ENCODE results near the gene NKAIN2. TPM values are rescaled to one million over a fixed set of nuclear protein-coding genes. Genes with fewer than 3 reads are reported as not detected.

Gene NKAIN2
- total and polyA plus RNA-seq, 8 donors = 9.5 to 23.4 (median 18.9) TPM; not detected in 2

DNA sequence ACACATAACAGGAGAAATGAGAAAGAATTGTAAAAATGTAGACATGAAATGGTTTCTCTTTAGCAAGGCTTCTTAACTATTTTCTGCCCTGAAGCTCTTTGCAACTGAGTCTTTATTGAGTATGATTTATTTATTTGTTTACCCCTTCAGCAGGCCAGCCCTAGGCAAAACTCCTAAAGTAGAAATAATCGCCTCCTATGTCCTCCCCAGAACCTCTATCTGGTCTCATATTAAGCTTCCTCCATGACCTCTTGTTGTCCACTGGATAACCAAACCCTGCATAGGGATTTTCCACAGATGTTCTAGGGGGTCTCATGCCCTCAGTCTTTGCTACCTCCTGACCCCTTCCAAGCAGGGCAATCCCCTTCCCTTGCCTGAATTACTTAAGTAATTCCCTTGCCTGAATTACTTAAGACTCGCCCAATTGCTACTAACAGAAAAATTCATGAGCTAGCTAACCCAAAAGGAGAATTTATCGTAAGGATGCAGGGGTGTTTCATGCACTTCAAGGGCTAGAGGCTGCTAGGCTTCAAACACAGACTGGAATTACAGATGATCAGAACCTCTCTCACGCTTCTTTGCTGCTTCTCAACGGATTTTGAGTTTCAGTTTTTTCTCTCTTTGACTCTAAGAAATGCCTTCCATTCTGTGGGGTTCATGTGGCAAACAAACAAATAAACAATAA lies 732.6 kb downstream of the NKAIN2 start:
- H3K4me3 ChIP-seq = no peak overlapping the region
- H3K36me3 ChIP-seq = no peaks in the 10 kb centered on the region
- H3K27me3 ChIP-seq = no peaks in the 10 kb centered on the region
- H3K4me1 ChIP-seq = no peaks in the 10 kb centered on the region
- ATAC-seq (no peak), DNase-seq (no peak)
- no peak overlapping the region for H3K27ac ChIP-seq
- H3K9me3 ChIP-seq = no peaks in the 10 kb centered on the region
- intact Hi-C loops (cut with DNase I) = no loop called here
- TF ChIP-seq, protein P1, sequence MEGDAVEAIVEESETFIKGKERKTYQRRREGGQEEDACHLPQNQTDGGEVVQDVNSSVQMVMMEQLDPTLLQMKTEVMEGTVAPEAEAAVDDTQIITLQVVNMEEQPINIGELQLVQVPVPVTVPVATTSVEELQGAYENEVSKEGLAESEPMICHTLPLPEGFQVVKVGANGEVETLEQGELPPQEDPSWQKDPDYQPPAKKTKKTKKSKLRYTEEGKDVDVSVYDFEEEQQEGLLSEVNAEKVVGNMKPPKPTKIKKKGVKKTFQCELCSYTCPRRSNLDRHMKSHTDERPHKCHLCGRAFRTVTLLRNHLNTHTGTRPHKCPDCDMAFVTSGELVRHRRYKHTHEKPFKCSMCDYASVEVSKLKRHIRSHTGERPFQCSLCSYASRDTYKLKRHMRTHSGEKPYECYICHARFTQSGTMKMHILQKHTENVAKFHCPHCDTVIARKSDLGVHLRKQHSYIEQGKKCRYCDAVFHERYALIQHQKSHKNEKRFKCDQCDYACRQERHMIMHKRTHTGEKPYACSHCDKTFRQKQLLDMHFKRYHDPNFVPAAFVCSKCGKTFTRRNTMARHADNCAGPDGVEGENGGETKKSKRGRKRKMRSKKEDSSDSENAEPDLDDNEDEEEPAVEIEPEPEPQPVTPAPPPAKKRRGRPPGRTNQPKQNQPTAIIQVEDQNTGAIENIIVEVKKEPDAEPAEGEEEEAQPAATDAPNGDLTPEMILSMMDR (IDR thresholded peaks at IDR 0.05) = no peak

- H3K4me3 ChIP-seq = no peak overlapping the region
These were observed 733.2 kb downstream of the NKAIN2 start for GRCh38 chr6:124536842-124537191.

GRCh38 chr6:124539096-124539495 lies 735.4 kb downstream of the NKAIN2 start:
- intact Hi-C loops (cut with DNase I) = no loop called here
- TF ChIP-seq, protein P1 (IDR thresholded peaks at IDR 0.05) = no peak
- H3K27me3 ChIP-seq = no peaks in the 10 kb centered on the region
- H3K4me3 ChIP-seq = no peak overlapping the region
- no peaks in the 10 kb centered on the region for H3K36me3 ChIP-seq
- no peaks in the 10 kb centered on the region for H3K4me1 ChIP-seq
- DNase-seq = no peak
- no peak overlapping the region for H3K27ac ChIP-seq
- H3K9me3 ChIP-seq = no peaks in the 10 kb centered on the region
- ATAC-seq = no peak

More at GRCh38 chr6:124536842-124537191, 733.2 kb downstream of the NKAIN2 start:
- no peaks in the 10 kb centered on the region for H3K36me3 ChIP-seq
- no peaks in the 10 kb centered on the region for H3K4me1 ChIP-seq
- H3K27me3 ChIP-seq = no peaks in the 10 kb centered on the region
- ATAC-seq (no peak), DNase-seq (no peak)
- TF ChIP-seq, protein P1 (IDR thresholded peaks at IDR 0.05) = no peak
- no peaks in the 10 kb centered on the region for H3K9me3 ChIP-seq
- intact Hi-C loops (cut with DNase I) = no loop called here
- H3K27ac ChIP-seq = no peak overlapping the region

- ATAC-seq = no peak
- Histone ChIP-seq H3K27me3 (no peaks in the 10 kb centered on the region), H3K27ac (no peak overlapping the region), H3K9me3 (no peaks in the 10 kb centered on the region), H3K36me3 (no peaks in the 10 kb centered on the region), H3K4me3 (no peak overlapping the region), H3K4me1 (no peaks in the 10 kb centered on the region)
- no peak for DNase-seq
- TF ChIP-seq, protein P1 (IDR thresholded peaks at IDR 0.05) = no peak
- intact Hi-C loops (cut with DNase I) = no loop called here
These were observed 737.9 kb downstream of the NKAIN2 start for GRCh38 chr6:124541573-124541972.

DNA sequence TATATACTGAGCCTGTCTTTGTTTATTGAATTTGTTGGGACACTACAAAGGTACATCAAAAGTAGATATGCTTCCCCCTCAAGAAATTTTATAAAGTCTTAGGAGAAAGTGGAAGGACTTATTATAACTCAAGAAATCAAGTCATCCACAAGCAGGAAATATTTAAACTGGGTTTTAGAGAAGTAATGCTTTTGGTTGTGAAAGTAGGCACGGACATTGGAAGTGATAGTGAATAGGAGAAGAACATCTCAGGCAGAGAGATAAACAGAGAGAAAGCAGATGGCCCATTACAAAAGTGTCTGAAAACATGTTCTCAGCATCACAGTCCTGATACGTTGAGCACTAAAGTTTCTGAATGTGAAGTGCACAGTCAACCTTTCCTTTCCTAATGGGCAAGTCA lies 742.9 kb downstream of the NKAIN2 start:
- intact Hi-C loops (cut with DNase I) = no loop called here

More for the DNA sequence above, 742.9 kb downstream of the NKAIN2 start:
- ATAC-seq = no peak
- Histone ChIP-seq H3K4me1 (no peaks in the 10 kb centered on the region), H3K36me3 (no peaks in the 10 kb centered on the region), H3K4me3 (no peak overlapping the region), H3K27ac (no peak overlapping the region), H3K27me3 (no peaks in the 10 kb centered on the region), H3K9me3 (no peaks in the 10 kb centered on the region)
- DNase-seq = no peak
- TF ChIP-seq, protein P1 (IDR thresholded peaks at IDR 0.05) = no peak
